ENCODE results near the gene ARPC1A.
A peak's percentile ranks its signal among the peaks of the same experiment; 100 is the strongest.
"Not testable (repeated sequence)": the region's sequence is repeated elsewhere in the genome, so short reads cannot be mapped to it uniquely, and the experiment has no call there.

Gene ARPC1A

GRCh38 chr7:99325592-99326407 is at the start of gene ARPC1A:
ARPC1A (plus strand) TSS chr7:99325898; CDS start chr7:99333354, 7,456 bp downstream.
- peak; percentile 92 to 94 for DNase-seq

- no peak for DNase-seq
These were observed 47.5 kb upstream of the ARPC1A start for GRCh38 chr7:99278180-99278579.

GRCh38 chr7:99284165-99284564 is 41.5 kb upstream of the ARPC1A start:
- not testable (repeated sequence) for DNase-seq

GRCh38 chr7:99287779-99288534 is 37.7 kb upstream of the ARPC1A start:
- DNase-seq = no peak

GRCh38 chr7:99289185-99289584 is 36.5 kb upstream of the ARPC1A start:
- no peak for DNase-seq

- not testable (repeated sequence) for DNase-seq
These were observed 35.5 kb upstream of the ARPC1A start for GRCh38 chr7:99290148-99290547.

GRCh38 chr7:99290980-99291607 is 34.6 kb upstream of the ARPC1A start:
- DNase-seq = no peak

GRCh38 chr7:99292127-99292526 is 33.6 kb upstream of the ARPC1A start:
- no peak for DNase-seq

- DNase-seq = no peak
These were observed 32.5 kb upstream of the ARPC1A start for GRCh38 chr7:99293167-99293566.

GRCh38 chr7:99293650-99294049 is 32.0 kb upstream of the ARPC1A start:
- no peak for DNase-seq

GRCh38 chr7:99296471-99296870 is 29.2 kb upstream of the ARPC1A start:
- no peak for DNase-seq

- no peak for DNase-seq
These were observed 24.2 kb upstream of the ARPC1A start for GRCh38 chr7:99301496-99301895.

GRCh38 chr7:99305473-99306260 is 20.0 kb upstream of the ARPC1A start:
- DNase-seq = no peak

GRCh38 chr7:99308461-99309074 is 17.1 kb upstream of the ARPC1A start:
- DNase-seq = no peak

GRCh38 chr7:99309111-99309510 is 16.6 kb upstream of the ARPC1A start:
- no peak for DNase-seq

GRCh38 chr7:99310004-99310403 is 15.7 kb upstream of the ARPC1A start:
- DNase-seq = no peak

- no peak for DNase-seq
These were observed 14.0 kb upstream of the ARPC1A start for GRCh38 chr7:99311702-99312101.

GRCh38 chr7:99312316-99313203 is 13.1 kb upstream of the ARPC1A start:
- peak; percentile 53 to 75 for DNase-seq

- no peak for DNase-seq
These were observed 12.5 kb upstream of the ARPC1A start for GRCh38 chr7:99313204-99313573.

- no peak for DNase-seq
These were observed 11.2 kb upstream of the ARPC1A start for GRCh38 chr7:99314504-99314903.

GRCh38 chr7:99320371-99320770 is 5.3 kb upstream of the ARPC1A start:
- DNase-seq = no peak
